Nephron (organoid): Measurements from ENCODE around the gene USP38.

Experiments used
- H3K27ac Mint-ChIP-seq, 3 experiments: 2 replicates each; pipeline ENCODE4 v1.8.0; 2020; ENCODE audit warnings: mixed read lengths in 3 of 3, mild to moderate bottlenecking in 2 of 3, moderate library complexity in 1 of 3
- H3K27me3 Mint-ChIP-seq: 2 replicates; pipeline ENCODE4 v1.8.0; 2021; ENCODE audit warnings: low read depth, mild to moderate bottlenecking, moderate library complexity, mixed read lengths
- H3K36me3 Mint-ChIP-seq: 2 replicates; pipeline ENCODE4 v1.8.0; 2020; ENCODE audit warnings: low read depth, mixed read lengths
- H3K4me1 Mint-ChIP-seq: 2 replicates; pipeline ENCODE4 v1.8.0; 2020; ENCODE audit warnings: mixed read lengths
- H3K4me3 Mint-ChIP-seq, 3 experiments: 2 replicates each; pipeline ENCODE4 v1.8.0; 2020; ENCODE audit warnings: mild to moderate bottlenecking in 3 of 3, mixed read lengths in 3 of 3, moderate library complexity in 2 of 3
- H3K9me3 Mint-ChIP-seq: 2 replicates; pipeline ENCODE4 v1.8.0; 2020; ENCODE audit warnings: mixed read lengths
- TF ChIP-seq, protein P1 (sequence below), 3 experiments: fragments of 200-600 bp; sonication (generic); IDR thresholded peaks; one replicate each; pipeline ENCODE4 v1.5.0; 2021; ENCODE audit warnings: antibody characterized with exemption in 3 of 3; ENCODE audit not compliant: unreplicated experiment in 3 of 3

USP38 gene

GRCh38 chr4:143199503-143199902 is 14.8 kb downstream of the USP38 start:
- H3K27me3 Mint-ChIP-seq = no peaks in the 10 kb centered on the region
- H3K9me3 Mint-ChIP-seq = no peaks in the 10 kb centered on the region
- H3K36me3 Mint-ChIP-seq = peaks cover 56% of the 10 kb centered on the region
- H3K27ac Mint-ChIP-seq = no peak overlapping the region
- TF ChIP-seq, protein P1, sequence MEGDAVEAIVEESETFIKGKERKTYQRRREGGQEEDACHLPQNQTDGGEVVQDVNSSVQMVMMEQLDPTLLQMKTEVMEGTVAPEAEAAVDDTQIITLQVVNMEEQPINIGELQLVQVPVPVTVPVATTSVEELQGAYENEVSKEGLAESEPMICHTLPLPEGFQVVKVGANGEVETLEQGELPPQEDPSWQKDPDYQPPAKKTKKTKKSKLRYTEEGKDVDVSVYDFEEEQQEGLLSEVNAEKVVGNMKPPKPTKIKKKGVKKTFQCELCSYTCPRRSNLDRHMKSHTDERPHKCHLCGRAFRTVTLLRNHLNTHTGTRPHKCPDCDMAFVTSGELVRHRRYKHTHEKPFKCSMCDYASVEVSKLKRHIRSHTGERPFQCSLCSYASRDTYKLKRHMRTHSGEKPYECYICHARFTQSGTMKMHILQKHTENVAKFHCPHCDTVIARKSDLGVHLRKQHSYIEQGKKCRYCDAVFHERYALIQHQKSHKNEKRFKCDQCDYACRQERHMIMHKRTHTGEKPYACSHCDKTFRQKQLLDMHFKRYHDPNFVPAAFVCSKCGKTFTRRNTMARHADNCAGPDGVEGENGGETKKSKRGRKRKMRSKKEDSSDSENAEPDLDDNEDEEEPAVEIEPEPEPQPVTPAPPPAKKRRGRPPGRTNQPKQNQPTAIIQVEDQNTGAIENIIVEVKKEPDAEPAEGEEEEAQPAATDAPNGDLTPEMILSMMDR (IDR thresholded peaks at IDR 0.05; ENCODE audit: unreplicated experiment in 3 of 3) = no peak
- no peak overlapping the region for H3K4me3 Mint-ChIP-seq
- no peaks in the 10 kb centered on the region for H3K4me1 Mint-ChIP-seq

DNA sequence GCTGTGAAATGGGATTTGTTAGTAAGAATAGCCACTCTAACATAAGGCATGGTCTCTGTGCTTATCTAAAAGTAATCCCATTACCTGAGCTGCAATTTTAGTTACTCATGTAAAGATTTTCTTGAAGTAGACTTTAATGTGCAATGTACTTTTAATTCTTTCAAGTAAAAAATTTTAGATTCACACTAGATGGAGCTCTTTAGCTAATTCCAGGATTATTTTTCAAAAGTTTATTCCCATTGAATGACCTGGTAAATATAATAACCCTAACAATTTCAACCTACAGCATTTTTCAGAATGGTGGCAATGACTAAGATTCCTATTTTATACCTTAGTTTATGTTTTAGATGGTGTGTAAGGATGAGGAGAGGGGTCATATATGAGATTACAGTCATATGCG is 18.1 kb downstream of the USP38 start:
- Mint-ChIP-seq H3K4me1 (peaks cover 5% of the 10 kb centered on the region), H3K27ac (no peak overlapping the region), H3K27me3 (no peaks in the 10 kb centered on the region), H3K4me3 (no peak overlapping the region), H3K9me3 (no peaks in the 10 kb centered on the region), H3K36me3 (peaks cover 71% of the 10 kb centered on the region)
- TF ChIP-seq, protein P1 (IDR thresholded peaks at IDR 0.05; ENCODE audit: unreplicated experiment in 3 of 3) = peak; percentile 23 to 56 (median 38)

GRCh38 chr4:143203577-143203976 is 18.9 kb downstream of the USP38 start:
- TF ChIP-seq, protein P1 (IDR thresholded peaks at IDR 0.05; ENCODE audit: unreplicated experiment in 3 of 3) = no peak
- Mint-ChIP-seq H3K36me3 (peaks cover 66% of the 10 kb centered on the region), H3K9me3 (no peaks in the 10 kb centered on the region), H3K4me1 (peaks cover 5% of the 10 kb centered on the region), H3K27ac (no peak overlapping the region), H3K4me3 (no peak overlapping the region), H3K27me3 (no peaks in the 10 kb centered on the region)

- TF ChIP-seq, protein P1 (IDR thresholded peaks at IDR 0.05; ENCODE audit: unreplicated experiment in 3 of 3) = peak; percentile 42 to 43 (median 43)
- peaks cover 51% of the 10 kb centered on the region for H3K36me3 Mint-ChIP-seq
- H3K27me3 Mint-ChIP-seq = no peaks in the 10 kb centered on the region
- peak overlapping the region in 1 of 3 experiments; percentile 12 for H3K27ac Mint-ChIP-seq
- no peaks in the 10 kb centered on the region for H3K9me3 Mint-ChIP-seq
- H3K4me3 Mint-ChIP-seq = no peak overlapping the region
- peaks cover 5% of the 10 kb centered on the region for H3K4me1 Mint-ChIP-seq
Observed at GRCh38 chr4:143207555-143207954, 22.8 kb downstream of the USP38 start.

- Mint-ChIP-seq H3K9me3 (no peaks in the 10 kb centered on the region), H3K4me3 (no peak overlapping the region), H3K27ac (peak overlapping the region in 1 of 3 experiments; percentile 71), H3K27me3 (no peaks in the 10 kb centered on the region), H3K36me3 (peaks cover 32% of the 10 kb centered on the region), H3K4me1 (peaks cover 3% of the 10 kb centered on the region)
- TF ChIP-seq, protein P1 (IDR thresholded peaks at IDR 0.05; ENCODE audit: unreplicated experiment in 3 of 3) = no peak
Observed at GRCh38 chr4:143212566-143212965, 27.8 kb downstream of the USP38 start.

DNA sequence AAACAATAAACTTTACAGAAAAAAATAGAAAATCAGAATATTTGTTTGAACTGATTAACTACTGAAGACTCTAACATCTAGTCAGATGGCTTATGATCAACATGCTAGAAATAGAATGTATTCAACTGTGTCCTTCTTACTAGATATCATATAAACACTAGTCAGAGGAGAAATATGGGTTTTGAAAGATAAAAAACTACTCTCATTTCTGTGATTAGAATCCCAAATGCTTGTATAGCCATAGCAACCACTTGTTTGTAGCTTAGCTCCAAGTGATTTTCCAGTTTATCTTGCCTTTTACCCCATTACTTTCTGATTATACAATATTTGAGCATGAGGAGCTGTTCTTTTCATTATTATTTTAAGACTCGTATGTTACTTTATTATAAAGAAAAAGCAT is 31.2 kb downstream of the USP38 start:
- Mint-ChIP-seq H3K27ac (no peak overlapping the region), H3K4me3 (no peak overlapping the region), H3K9me3 (no peaks in the 10 kb centered on the region), H3K27me3 (no peaks in the 10 kb centered on the region), H3K36me3 (peaks cover 26% of the 10 kb centered on the region), H3K4me1 (no peaks in the 10 kb centered on the region)
- TF ChIP-seq, protein P1 (IDR thresholded peaks at IDR 0.05; ENCODE audit: unreplicated experiment in 3 of 3) = no peak
